NCI-H510A (cell line): Measurements from ENCODE around the gene SCNN1B.
A peak's percentile ranks its signal among the peaks of the same experiment; 100 is the strongest.
"Not testable (repeated sequence)": the region's sequence is repeated elsewhere in the genome, so short reads cannot be mapped to it uniquely, and the experiment has no call there.

Source experiments
- DNase-seq: peaks from one replicate; lab custom pipeline; 2025; lab: John Stamatoyannopoulos, UW

Gene SCNN1B

DNA sequence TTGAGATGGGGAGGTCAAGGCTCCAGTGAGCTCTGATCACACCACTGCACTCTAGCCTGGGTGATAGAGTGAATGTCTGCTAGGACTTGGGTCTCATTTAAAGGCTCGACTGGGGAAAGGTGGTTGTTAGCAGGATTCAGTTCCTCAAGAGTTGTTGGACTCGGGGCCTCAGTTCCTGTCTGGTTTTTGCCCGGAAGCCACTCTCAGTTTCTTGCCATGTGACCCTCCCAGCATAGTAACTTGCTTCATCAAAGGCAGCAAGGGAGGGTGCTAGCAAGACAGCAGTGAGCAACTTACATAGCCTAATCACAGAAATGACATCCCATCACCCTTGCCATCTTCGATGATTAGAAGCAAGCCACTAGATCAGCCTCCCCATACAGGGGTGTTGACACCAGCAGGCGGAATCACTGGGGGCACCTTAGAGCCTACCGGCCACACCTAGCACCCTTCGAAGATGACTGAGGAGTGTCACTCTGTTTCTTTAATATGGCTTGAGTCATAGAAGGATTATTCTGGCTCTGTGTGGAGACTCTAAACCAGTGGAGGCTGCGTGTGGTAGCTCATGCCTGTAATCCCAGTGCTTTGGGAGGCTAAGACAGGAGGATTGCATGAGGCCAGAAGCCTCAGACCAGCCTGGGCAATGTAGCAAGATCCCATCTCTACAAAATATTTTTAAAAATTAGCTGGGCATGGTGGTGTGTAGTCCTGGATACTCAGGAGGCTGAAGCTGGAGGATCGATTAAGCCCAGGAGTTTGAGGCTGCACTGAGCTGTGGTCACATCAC, 13.2 kb upstream of the SCNN1B start:
- no peak for DNase-seq

- no peak for DNase-seq
These were observed 11.7 kb upstream of the SCNN1B start for GRCh38 chr16:23290189-23291062.

DNA sequence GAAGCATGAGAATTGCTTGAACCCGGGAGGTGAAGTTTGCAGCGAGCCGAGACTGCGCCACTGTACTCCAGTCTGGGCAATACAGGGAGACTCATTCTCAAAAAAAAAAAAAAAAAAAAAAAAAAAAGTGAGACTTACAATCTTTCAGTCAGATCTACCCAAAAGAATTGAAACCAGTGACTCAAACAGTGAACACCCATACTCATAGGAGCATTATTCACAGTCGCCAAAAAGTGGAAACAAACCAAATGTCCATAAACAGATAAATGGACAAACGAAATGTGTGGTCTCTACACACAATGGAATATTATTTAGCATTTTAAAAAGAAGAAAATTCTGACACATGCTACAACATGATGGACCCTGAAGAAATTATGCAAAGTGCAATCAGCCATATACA, 9.1 kb upstream of the SCNN1B start:
- DNase-seq: no peak

DNA sequence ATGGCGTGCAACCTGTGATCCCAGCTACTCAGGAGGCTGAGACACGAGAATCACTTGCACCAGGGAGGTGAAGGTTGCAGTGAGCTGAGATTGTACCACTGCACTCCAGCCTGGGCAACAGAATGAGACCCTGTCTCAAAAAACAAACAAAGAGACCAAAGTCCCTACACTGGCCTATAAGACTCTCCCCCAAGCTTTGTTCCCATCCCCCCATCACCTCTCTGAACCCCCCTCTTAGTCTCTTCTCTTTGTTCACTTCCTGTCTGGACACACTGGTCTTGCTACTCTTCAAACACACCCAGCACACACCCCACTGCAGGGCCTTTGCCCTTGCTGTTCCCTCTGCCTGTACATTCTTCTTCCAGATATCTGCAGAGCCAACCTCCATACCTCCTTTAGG, 7.8 kb upstream of the SCNN1B start:
- DNase-seq: no peak

GRCh38 chr16:23296994-23297393, 5.1 kb upstream of the SCNN1B start:
- DNase-seq: no peak

DNA sequence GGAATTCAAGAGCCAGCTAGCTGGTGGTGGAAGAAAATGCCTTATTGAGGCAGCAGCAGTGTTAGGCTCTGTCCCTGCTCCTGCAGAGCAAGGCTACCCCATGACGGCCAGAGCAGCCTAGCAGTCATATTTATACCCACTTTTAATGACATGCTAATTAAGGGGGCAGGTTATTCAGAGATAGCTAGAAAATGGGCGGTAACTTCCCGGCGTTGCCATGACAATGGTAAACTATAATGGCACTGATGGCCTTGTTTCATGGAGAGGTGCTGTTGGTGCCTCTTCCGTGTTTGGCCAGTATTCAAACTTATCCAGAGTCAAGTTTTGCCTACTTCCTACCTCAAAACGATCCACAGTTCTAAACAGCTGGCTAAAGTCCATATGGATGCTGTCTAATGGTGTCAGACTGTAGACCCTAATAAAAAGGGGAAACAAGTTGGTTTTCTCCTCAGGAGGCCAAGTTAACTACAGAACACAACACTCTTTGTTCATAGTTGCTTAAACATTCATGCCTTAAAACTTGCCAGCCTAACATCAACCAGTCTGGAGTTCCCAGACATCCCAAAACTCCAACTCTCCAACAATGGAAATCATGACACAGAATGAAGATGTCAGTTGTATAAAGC, 3.7 kb upstream of the SCNN1B start:
- DNase-seq: no peak

DNA sequence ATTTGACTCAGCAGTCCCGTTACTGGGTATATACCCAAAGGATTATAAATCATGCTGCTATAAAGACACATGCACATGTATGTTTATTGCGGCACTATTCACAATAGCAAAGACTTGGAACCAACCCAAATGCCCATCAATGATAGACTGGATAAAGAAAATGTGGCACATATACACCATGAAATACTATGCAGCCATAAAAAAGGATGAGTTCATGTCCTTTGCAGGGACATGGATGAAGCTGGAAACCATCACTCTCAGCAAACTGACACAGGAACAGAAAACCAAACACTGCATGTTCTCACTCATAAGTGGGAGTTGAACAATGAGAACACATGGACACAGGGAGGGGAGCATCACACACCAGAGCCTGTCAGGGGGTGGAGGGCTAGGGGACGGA, 2.3 kb upstream of the SCNN1B start:
- not testable (repeated sequence) for DNase-seq

GRCh38 chr16:23301251-23302044, 654 bp upstream of the SCNN1B start:
- DNase-seq: no peak

DNA sequence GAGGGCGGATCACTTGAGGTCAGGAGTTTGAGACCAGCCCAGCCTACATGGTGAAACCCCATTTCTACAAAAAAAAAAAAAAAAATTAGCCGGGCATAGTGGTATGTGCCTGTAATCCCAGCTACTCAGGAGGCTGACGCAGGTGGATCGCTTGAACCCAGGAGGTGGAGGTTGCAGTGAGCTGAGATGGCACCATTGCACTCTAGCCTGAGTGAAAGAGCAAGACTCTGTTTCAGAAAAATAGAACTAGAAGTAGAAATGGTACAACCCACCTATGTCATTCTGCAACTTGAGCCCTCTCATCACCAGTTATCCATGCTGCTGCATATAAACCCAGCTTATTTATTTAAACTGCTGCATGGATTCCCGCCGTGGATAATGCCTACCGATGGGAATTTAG, 1.6 kb downstream of the SCNN1B start:
- DNase-seq: no peak

GRCh38 chr16:23304620-23305019, 2.5 kb downstream of the SCNN1B start:
- no peak for DNase-seq

GRCh38 chr16:23306199-23307100, 4.3 kb downstream of the SCNN1B start:
- no peak for DNase-seq

DNA sequence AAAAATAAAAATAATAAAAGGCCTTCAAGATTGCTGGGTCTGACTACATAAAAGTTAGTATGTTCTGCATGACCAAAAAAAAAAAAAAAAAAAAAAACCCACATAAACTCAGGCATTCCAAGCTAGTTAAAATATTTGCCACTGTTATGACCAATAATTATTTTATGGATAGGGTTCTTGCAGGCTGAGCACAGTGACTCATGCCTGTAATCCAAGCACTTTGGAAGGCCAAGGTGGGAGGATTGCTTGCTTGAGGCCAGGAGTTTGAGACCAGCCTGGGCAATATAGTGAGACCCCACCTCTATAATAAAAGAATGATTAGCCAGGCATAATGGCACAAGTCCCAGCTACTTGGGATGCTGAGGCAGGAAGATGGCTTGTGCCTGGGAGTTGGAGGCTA, 8.1 kb downstream of the SCNN1B start:
- DNase-seq: no peak

GRCh38 chr16:23310744-23311143, 8.6 kb downstream of the SCNN1B start:
- no peak for DNase-seq

- DNase-seq: no peak
These were observed 14.1 kb downstream of the SCNN1B start for GRCh38 chr16:23316232-23316631.

DNA sequence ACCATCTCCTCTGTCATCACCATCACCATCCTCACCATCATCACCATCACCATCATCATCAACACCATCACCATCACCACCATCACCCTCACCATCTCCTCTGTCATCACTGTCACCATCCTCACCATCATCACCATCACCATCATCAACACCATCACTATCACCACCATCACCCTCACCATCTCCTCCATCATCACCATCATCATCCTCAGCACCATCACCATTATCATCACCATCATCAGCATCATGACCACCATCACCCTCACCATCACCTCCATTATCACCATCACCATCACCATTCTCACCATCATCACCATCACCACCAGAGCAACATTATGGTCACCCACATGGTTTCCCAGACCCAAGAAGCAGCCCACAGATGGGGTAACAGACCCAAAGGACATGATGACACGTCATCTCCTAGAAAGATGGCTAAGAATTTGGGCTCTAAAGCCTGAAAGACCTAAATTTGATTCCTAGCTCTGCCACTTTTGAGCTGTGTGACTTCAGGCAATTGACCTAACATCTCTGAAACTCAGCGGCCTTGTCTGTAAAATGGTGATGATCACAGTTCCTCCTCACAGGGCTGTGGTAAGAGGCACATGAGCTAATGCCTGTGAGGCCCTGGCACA, 14.6 kb downstream of the SCNN1B start:
- no peak for DNase-seq

DNA sequence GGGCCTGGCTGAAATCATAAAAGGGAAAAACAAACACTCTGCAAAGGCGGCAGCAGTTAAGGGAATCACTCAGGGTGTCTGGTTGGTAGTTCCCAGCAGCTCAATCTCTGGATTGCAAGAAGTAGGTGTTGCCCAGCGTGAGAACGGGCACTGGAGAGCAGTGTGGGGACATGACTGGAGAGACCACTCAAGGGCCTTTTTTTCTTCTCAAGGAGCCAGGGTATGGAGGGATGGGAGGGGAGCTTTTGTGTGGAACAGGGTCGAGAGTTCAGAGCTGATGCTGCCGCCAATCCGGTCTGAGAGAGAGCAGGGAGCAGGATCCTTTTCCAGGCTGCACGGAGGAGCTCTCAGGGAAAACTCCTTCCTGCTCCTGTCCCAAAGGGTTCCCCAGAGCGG, 15.2 kb downstream of the SCNN1B start:
- peak; percentile 70 for DNase-seq

DNA sequence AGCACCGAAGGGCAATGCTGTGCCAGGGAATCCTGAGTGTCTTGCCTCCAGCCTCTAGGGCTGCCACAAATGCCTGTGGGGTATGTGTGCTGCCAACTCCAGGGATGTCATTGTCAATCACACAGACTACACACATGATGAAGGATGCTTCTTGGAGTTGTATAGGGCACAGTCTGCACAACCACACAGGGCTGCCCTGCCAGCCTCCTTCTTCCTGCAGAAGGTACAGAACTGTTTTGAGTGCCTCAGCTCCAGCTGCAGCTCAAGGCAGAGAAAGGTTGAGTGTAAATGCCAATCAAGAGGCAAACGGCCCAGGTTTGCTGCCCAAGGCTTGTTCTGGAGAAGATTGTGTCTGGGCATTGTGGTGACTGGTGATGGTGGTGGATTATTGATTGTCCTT, 15.6 kb downstream of the SCNN1B start:
- DNase-seq: no peak

GRCh38 chr16:23318639-23319038, 16.5 kb downstream of the SCNN1B start:
- DNase-seq: peak; percentile 32

DNA sequence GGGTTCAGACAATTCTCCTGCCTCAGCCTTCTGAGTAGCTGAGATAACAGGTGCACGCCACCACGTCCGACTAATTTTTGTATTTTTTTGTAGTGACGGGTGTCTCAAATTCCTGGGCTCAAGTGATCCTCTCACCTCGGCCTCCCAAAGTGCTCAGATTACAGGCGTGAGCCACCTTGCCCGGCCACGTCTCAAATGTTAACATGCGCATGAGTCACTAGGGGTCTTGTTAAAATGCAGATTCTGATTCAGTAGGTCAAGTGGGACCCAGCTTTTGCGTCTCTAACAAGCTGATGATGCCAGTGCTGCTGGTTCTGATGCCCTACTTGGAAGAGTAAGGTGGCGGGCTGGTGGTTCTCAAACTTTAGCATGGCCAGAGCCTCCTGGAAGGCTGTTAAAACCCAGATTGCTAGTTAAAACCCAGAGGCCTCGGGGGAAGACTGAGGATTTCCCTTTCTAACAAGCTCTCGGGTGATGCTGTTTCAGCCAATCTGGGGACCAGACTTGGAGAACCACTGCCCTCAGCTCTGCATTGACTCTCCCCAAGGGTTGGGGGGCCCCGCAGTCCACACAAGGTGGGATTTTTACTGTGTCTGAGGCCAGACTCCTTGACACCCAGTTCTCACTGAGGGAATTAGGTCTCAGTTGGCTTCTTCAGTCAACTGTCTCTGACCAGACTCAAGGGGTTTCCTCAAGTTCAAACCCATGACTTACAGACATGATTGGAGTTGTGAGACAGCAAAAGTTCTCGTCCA, 17.9 kb downstream of the SCNN1B start:
- DNase-seq: no peak

GRCh38 chr16:23320693-23321092, 18.6 kb downstream of the SCNN1B start:
- DNase-seq: no peak
